HepG2 (cell line): ENCODE data around the gene HELB. TPM values are rescaled to one million over a fixed set of nuclear protein-coding genes. Genes with fewer than 3 reads are reported as not detected.

Experiments used
- ATAC-seq: fragments of 200-7000 bp; cut with Tn5 transposase; 3 replicates; pipeline ENCODE4 v1.9.1; 2020; ENCODE audit warnings: mild to moderate bottlenecking, moderate library complexity
- BruUV-seq: library from RNA; stranded (reverse); fragments of 400-500 nt; replicated peaks from 2 replicates; lab custom pipeline; 2021; lab: Mats Ljungman, UMichigan
- CTCF ChIA-PET: fragments of 300-600 bp; formaldehyde crosslinking; extraction: SDS; loops from one replicate; lab custom pipeline; 2021; ENCODE audit warnings: low total read pairs, inconsistent platforms, low intra/inter-chr PET ratio; lab: Yijun Ruan, JAX
- POLR2A ChIA-PET: fragments of 350-600 bp; sonication (Branson Sonifier 250); formaldehyde crosslinking; loops from one replicate; lab custom pipeline; 2020; ENCODE audit warnings: antibody characterized with exemption, inconsistent platforms; lab: Yijun Ruan, JAX
- DNase-seq: peaks from one replicate; pipeline ENCODE4 v3.0.0-alpha.2; 2015; ENCODE audit warnings: low spot score
- FAIRE-seq: peaks from 3 replicates; lab custom pipeline; 2011; peaks lifted over from hg19 to GRCh38; lab: Jason Lieb, UNC
- H2AFZ ChIP-seq: one replicate; pipeline ENCODE4 v1.6.1; 2011; ENCODE audit warnings: low read length, inconsistent platforms
- H3K27ac ChIP-seq: fragments of 300-600 bp; 3 replicates; pipeline ENCODE4 v1.8.0; 2011; ENCODE audit warnings: mixed run types, mild to moderate bottlenecking, mixed read lengths, low read length, inconsistent platforms; ENCODE audit not compliant: insufficient read depth; ENCODE audit errors: extremely low read length
- H3K27me3 ChIP-seq, 2 experiments: fragments of 200-600 bp in 1 of 2; 2 replicates in 1 of 2; 3 replicates in 1 of 2; pipeline versions ENCODE4 v1.6.0 to v1.8.0; 2011; ENCODE audit warnings: low read length in 2 of 2, mild to moderate bottlenecking in 2 of 2, moderate library complexity in 2 of 2, inconsistent platforms in 1 of 2; ENCODE audit not compliant: insufficient read depth in 2 of 2, control insufficient read depth in 1 of 2
- H3K36me3 ChIP-seq, 2 experiments: fragments of 200-600 bp in 1 of 2; replicated peaks in 1 of 2; 2 replicates in 1 of 2; 3 replicates in 1 of 2; pipeline versions ENCODE4 v1.5.1 to v1.8.0; 2011; ENCODE audit warnings: low read length in 2 of 2, inconsistent platforms in 1 of 2; ENCODE audit not compliant: insufficient read depth in 2 of 2, control insufficient read depth in 1 of 2
- H3K4me1 ChIP-seq: 2 replicates; pipeline ENCODE4 v1.5.1; 2012; ENCODE audit warnings: low read length, inconsistent platforms; ENCODE audit not compliant: insufficient read depth
- H3K4me2 ChIP-seq: 2 replicates; pipeline ENCODE4 v1.6.0; 2011; ENCODE audit warnings: low read depth, low read length, inconsistent platforms
- H3K4me3 ChIP-seq, 3 experiments: fragments of 200-600 bp in 1 of 3; sonication (generic), shearing (Covaris generic) in 1 of 3; replicated peaks in 1 of 3; 2 replicates each; pipeline ENCODE4 v1.5.1; 2011 to 2016; ENCODE audit warnings: low read length in 3 of 3, inconsistent platforms in 2 of 3, low read depth in 2 of 3, mild to moderate bottlenecking in 2 of 3, control low read depth in 1 of 3, mixed read lengths in 1 of 3; ENCODE audit not compliant: insufficient read depth in 1 of 3
- H3K79me2 ChIP-seq: one replicate; pipeline ENCODE4 v1.6.1; 2011; ENCODE audit warnings: low read length, inconsistent platforms; ENCODE audit not compliant: insufficient read depth
- H3K9ac ChIP-seq: 2 replicates; pipeline ENCODE4 v1.6.0; 2011; ENCODE audit warnings: mild to moderate bottlenecking, low read depth, low read length, inconsistent platforms; ENCODE audit not compliant: insufficient read depth
- H3K9me3 ChIP-seq: 2 replicates; pipeline ENCODE4 v1.5.1; 2012; ENCODE audit warnings: mild to moderate bottlenecking, low read length
- H4K20me1 ChIP-seq: 2 replicates; pipeline ENCODE4 v1.6.0; 2011; ENCODE audit warnings: inconsistent platforms, mild to moderate bottlenecking, low read length, moderate library complexity; ENCODE audit not compliant: insufficient read depth
- ARHGAP35 ChIP-seq: sonication (generic); formaldehyde crosslinking; IDR thresholded peaks from 2 replicates; pipeline ENCODE4 v1.9.0; 2022; ENCODE audit warnings: mild to moderate bottlenecking, inconsistent platforms, moderate library complexity, missing genetic modification reagents, borderline replicate concordance
- BORCS8-MEF2B ChIP-seq: sonication (generic); formaldehyde crosslinking; IDR thresholded peaks from 2 replicates; pipeline ENCODE4 v1.8.0; 2022; ENCODE audit warnings: mild to moderate bottlenecking, missing genetic modification reagents
- CBFB ChIP-seq: sonication (generic); formaldehyde crosslinking; IDR thresholded peaks from 2 replicates; pipeline ENCODE4 v1.4.0; 2020; ENCODE audit warnings: missing genetic modification reagents
- MXD4 ChIP-seq: IDR thresholded peaks from 2 replicates; pipeline ENCODE4 v1.6.1; 2016; ENCODE audit warnings: mild to moderate bottlenecking, missing biosample characterization, missing genetic modification reagents
- PRPF4 ChIP-seq: fragments of 200-400 bp; formaldehyde crosslinking; IDR thresholded peaks from 2 replicates; pipeline ENCODE4 v1.6.1; 2016; ENCODE audit warnings: low read length, low read depth; ENCODE audit not compliant: poor library complexity, severe bottlenecking
- SAFB2 ChIP-seq: sonication (generic); formaldehyde crosslinking; IDR thresholded peaks from 2 replicates; pipeline ENCODE4 v1.5.1; 2020; ENCODE audit warnings: missing genetic modification reagents, low read depth, mild to moderate bottlenecking, borderline replicate concordance
- SMAD3 ChIP-seq: sonication (generic); formaldehyde crosslinking; IDR thresholded peaks from 2 replicates; pipeline ENCODE4 v1.4.0; 2020; ENCODE audit warnings: missing genetic modification reagents
- STAG1 ChIP-seq: sonication (generic); formaldehyde crosslinking; IDR thresholded peaks from 2 replicates; pipeline ENCODE4 v1.4.0; 2020; ENCODE audit warnings: missing genetic modification reagents
- XRCC5 ChIP-seq: fragments of 200-400 bp; formaldehyde crosslinking; optimal IDR thresholded peaks from 2 replicates; pipeline ENCODE3; 2017; ENCODE audit warnings: mild to moderate bottlenecking, low read length
- ZMYM4 ChIP-seq: sonication (generic); formaldehyde crosslinking; IDR thresholded peaks from 2 replicates; pipeline ENCODE4 v1.8.1; 2023; ENCODE audit warnings: mild to moderate bottlenecking, missing genetic modification reagents
- ZNF234 ChIP-seq: sonication (generic); formaldehyde crosslinking; conservative IDR thresholded peaks from 2 replicates; pipeline ENCODE4 v1.5.1; 2020; ENCODE audit warnings: mild to moderate bottlenecking, missing genetic modification reagents
- ZNF431 ChIP-seq: sonication (generic); formaldehyde crosslinking; IDR thresholded peaks from 2 replicates; pipeline ENCODE4 v1.9.0; 2022; ENCODE audit warnings: missing genetic modification reagents, low read depth, mild to moderate bottlenecking, borderline replicate concordance
- ZNF7 ChIP-seq: IDR thresholded peaks from 2 replicates; pipeline ENCODE4 v1.6.1; 2016; ENCODE audit warnings: missing biosample characterization, missing genetic modification reagents
- ZNF746 ChIP-seq: sonication (generic); formaldehyde crosslinking; IDR thresholded peaks from 2 replicates; pipeline ENCODE4 v1.8.0; 2022; ENCODE audit warnings: mild to moderate bottlenecking, missing genetic modification reagents
- WGBS: methylation state at CpG from one replicate; pipeline ENCODE4 v1.1.6; 2017; ENCODE audit warnings: low lambda C conversion rate; 5-methylcytosine and 5-hydroxymethylcytosine counted together
- in situ Hi-C: cut with HindIII; loops from 2 replicates; pipeline ENCODE4 v1.10.0; 2017; ENCODE audit warnings: low pct_unique_long_range_greater_than_20kb; ENCODE audit not compliant: extremely low pct_ligation_motif_present
- intact Hi-C: fragments of 100-400 bp; cut with micrococcal nuclease; formaldehyde crosslinking; loops from one replicate; pipeline ENCODE4 v1.10.0; 2022; ENCODE audit not compliant: unreplicated experiment
- polyA plus RNA-seq, 8 experiments: library from polyadenylated mRNA; depleted of rRNA in 3 of 8; stranded (reverse) in 7 of 8; unstranded in 1 of 8; fragments of >200 nt; fragmentation: Illumina TruSeq in 4 of 8; extraction: Trizol in 4 of 8; gene quantifications; 2 replicates each; pipeline versions ENCODE4 v1.2.1 to v1.2.3, GENCODE V29; 2011 to 2016; ENCODE audit warnings: low read depth in 4 of 8, missing spikeins in 1 of 8, mixed read lengths in 1 of 8; ENCODE audit not compliant: insufficient read depth in 1 of 8
- total RNA-seq, 5 experiments: library from RNA; depleted of rRNA; stranded (reverse); fragments of >200 nt; fragmentation: Illumina TruSeq; extraction: Trizol; gene quantifications; 2 replicates each; pipeline ENCODE4 v1.2.3, GENCODE V29; 2016; ENCODE audit warnings: low read depth in 1 of 5
- TF ChIP-seq, protein P1 (sequence below): sonication (generic); formaldehyde crosslinking; IDR thresholded peaks from 2 replicates; pipeline ENCODE4 v1.4.0; 2020; ENCODE audit warnings: missing genetic modification reagents
- TF ChIP-seq, protein P2 (sequence below): sonication (generic); formaldehyde crosslinking; IDR thresholded peaks from 2 replicates; pipeline ENCODE4 v1.5.0; 2020; ENCODE audit warnings: mild to moderate bottlenecking, missing genetic modification reagents, moderate library complexity

HELB gene
- total and polyA plus RNA-seq, 2 of the 13 experiments (the other 11 are each of a cell fraction or from before 2014, with no cell fraction given) = 1.7 to 3.7 TPM

DNA sequence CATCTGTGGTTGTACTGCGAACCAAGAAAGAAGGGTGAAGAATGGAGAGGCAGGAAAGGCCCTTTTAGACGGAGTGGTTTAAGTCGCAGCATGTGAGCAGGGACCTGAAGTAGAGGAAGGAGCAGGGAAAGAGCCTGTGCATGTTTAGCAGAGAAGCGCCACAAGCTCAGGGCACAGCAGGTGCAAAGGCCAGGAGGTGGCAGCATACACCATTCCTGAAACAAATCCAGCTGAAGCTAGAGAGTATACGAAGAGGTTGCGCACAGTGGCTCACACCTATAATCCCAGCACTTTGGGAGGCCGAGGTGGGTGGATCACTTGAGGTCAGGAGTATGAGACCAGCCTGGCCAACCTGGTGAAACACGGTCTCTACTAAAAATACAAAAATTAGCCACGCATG lies 49.9 kb downstream of the HELB start:
- Histone ChIP-seq H3K27me3 (peaks cover 0 to 4% of the 10 kb centered on the region in 2 experiments; a peak in 1 of 5 replicates), H3K4me1 (no peaks in the 10 kb centered on the region), H3K79me2 (no peaks in the 10 kb centered on the region), H3K36me3 (no peaks in the 10 kb centered on the region), H3K4me3 (no peak overlapping the region), H3K9ac (no peak overlapping the region), H4K20me1 (no peaks in the 10 kb centered on the region), H3K27ac (no peak overlapping the region), H3K9me3 (no peaks in the 10 kb centered on the region), H3K4me2 (no peak overlapping the region), H2AFZ (no peak overlapping the region)
- POLR2A ChIA-PET = no interaction called here
- BruUV-seq = no TSS peak
- DNase-seq (peak; percentile 18), FAIRE-seq (peak; percentile 30), ATAC-seq (peak; percentile 93)
- intact Hi-C loops (loop anchor here (1.0 to 5.0 kb wide), 2 partner anchors 57 to 340 kb away; no protein-coding TSS in a partner anchor), in situ Hi-C loops (no loop called here)
- CTCF ChIA-PET = interaction anchor here (1.5 kb wide), 1 partner anchor 57 kb away, joined by 6 read pairs; no protein-coding TSS in a partner anchor
- TF ChIP-seq, protein P1, sequence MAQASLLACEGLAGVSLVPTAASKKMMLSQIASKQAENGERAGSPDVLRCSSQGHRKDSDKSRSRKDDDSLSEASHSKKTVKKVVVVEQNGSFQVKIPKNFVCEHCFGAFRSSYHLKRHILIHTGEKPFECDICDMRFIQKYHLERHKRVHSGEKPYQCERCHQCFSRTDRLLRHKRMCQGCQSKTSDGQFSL = no peak
- TF ChIP-seq SMAD3 (CRISPR knock-in tag) = no peak
- TF ChIP-seq SAFB2 (CRISPR knock-in tag) = no peak
- no peak for TF ChIP-seq BORCS8-MEF2B (CRISPR knock-in tag)
- TF ChIP-seq CBFB (CRISPR knock-in tag) = no peak
- TF ChIP-seq PRPF4 = no peak
- no peak for TF ChIP-seq ZNF746
- TF ChIP-seq, protein P2, sequence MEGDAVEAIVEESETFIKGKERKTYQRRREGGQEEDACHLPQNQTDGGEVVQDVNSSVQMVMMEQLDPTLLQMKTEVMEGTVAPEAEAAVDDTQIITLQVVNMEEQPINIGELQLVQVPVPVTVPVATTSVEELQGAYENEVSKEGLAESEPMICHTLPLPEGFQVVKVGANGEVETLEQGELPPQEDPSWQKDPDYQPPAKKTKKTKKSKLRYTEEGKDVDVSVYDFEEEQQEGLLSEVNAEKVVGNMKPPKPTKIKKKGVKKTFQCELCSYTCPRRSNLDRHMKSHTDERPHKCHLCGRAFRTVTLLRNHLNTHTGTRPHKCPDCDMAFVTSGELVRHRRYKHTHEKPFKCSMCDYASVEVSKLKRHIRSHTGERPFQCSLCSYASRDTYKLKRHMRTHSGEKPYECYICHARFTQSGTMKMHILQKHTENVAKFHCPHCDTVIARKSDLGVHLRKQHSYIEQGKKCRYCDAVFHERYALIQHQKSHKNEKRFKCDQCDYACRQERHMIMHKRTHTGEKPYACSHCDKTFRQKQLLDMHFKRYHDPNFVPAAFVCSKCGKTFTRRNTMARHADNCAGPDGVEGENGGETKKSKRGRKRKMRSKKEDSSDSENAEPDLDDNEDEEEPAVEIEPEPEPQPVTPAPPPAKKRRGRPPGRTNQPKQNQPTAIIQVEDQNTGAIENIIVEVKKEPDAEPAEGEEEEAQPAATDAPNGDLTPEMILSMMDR (CRISPR knock-in tag) = peak; percentile 73
- TF ChIP-seq XRCC5 = peak; percentile 26
- no peak for TF ChIP-seq ZNF234
- TF ChIP-seq MXD4 (CRISPR knock-in tag) = no peak
- TF ChIP-seq STAG1 (CRISPR knock-in tag) = peak; percentile 65
- TF ChIP-seq ARHGAP35 (CRISPR knock-in tag) = no peak
- no peak for TF ChIP-seq ZMYM4 (CRISPR knock-in tag)
- no peak for TF ChIP-seq ZNF431 (CRISPR knock-in tag)
- peak; percentile 51; the same call in 1 of the 2 replicates for TF ChIP-seq ZNF7 (CRISPR knock-in tag)
- 47% methylated on average over 9 of the region's 9 CpGs for WGBS
